WTC11 (cell line): ENCODE results near the gene PIAS3. TPM values are rescaled to one million over a fixed set of nuclear protein-coding genes. Genes with fewer than 3 reads are reported as not detected.
A peak's percentile ranks its signal among the peaks of the same experiment; 100 is the strongest.

Experiments used
- ATAC-seq: fragments of 200-7000 bp; cut with Tn5 transposase; 2 replicates; pipeline ENCODE4 v1.10.0; 2021; ENCODE audit warnings: mild to moderate bottlenecking, moderate library complexity
- CTCF ChIA-PET: fragments of 300-600 bp; sonication (Branson Sonifier 250); formaldehyde crosslinking; loops from one replicate; lab custom pipeline; 2021; ENCODE audit warnings: antibody characterized with exemption; lab: Charles Lee
- POLR2A ChIA-PET: fragments of 350-600 bp; sonication (Branson Sonifier 250); formaldehyde crosslinking; loops from one replicate; lab custom pipeline; 2021; ENCODE audit warnings: antibody characterized with exemption; lab: Charles Lee
- DNase-seq: peaks from one replicate; pipeline ENCODE4 v3.0.0; 2021; ENCODE audit warnings: low spot score
- H3K27ac Mint-ChIP-seq: 2 replicates; pipeline ENCODE4 v1.8.0; 2021; ENCODE audit warnings: mixed read lengths
- H3K27me3 Mint-ChIP-seq: 2 replicates; pipeline ENCODE4 v1.8.0; 2021; ENCODE audit warnings: low read depth, mild to moderate bottlenecking, moderate library complexity, mixed read lengths
- H3K36me3 Mint-ChIP-seq: 2 replicates; pipeline ENCODE4 v1.8.0; 2021; ENCODE audit warnings: mixed read lengths
- H3K4me1 Mint-ChIP-seq: 2 replicates; pipeline ENCODE4 v1.8.0; 2022; ENCODE audit warnings: mixed read lengths
- H3K4me3 Mint-ChIP-seq: 2 replicates; pipeline ENCODE4 v1.8.0; 2021; ENCODE audit warnings: mild to moderate bottlenecking, moderate library complexity, mixed read lengths
- H3K9me3 Mint-ChIP-seq: 2 replicates; pipeline ENCODE4 v1.8.0; 2021; ENCODE audit warnings: mixed read lengths
- ATF1 ChIP-seq: sonication (generic); formaldehyde crosslinking; IDR thresholded peaks from 2 replicates; pipeline ENCODE4 v1.8.1; 2023; ENCODE audit warnings: mild to moderate bottlenecking, moderate library complexity, missing genetic modification reagents
- ESRRA ChIP-seq: sonication (generic); formaldehyde crosslinking; IDR thresholded peaks from 2 replicates; pipeline ENCODE4 v1.8.1; 2022; ENCODE audit warnings: mild to moderate bottlenecking, missing genetic modification reagents, borderline replicate concordance
- MAX ChIP-seq: sonication (generic); formaldehyde crosslinking; IDR thresholded peaks from 2 replicates; pipeline ENCODE4 v1.8.0; 2022; ENCODE audit warnings: mild to moderate bottlenecking, missing genetic modification reagents
- MLX ChIP-seq: sonication (generic); formaldehyde crosslinking; IDR thresholded peaks from 2 replicates; pipeline ENCODE4 v1.8.1; 2023; ENCODE audit warnings: mild to moderate bottlenecking, missing genetic modification reagents, moderate library complexity
- NFYB ChIP-seq: sonication (generic); formaldehyde crosslinking; conservative IDR thresholded peaks from 2 replicates; pipeline ENCODE4 v1.8.0; 2022; ENCODE audit warnings: low read depth, missing genetic modification reagents
- RELA ChIP-seq: sonication (generic); formaldehyde crosslinking; IDR thresholded peaks from 2 replicates; pipeline ENCODE4 v1.8.1; 2022; ENCODE audit warnings: missing genetic modification reagents, mild to moderate bottlenecking, borderline replicate concordance
- RORB ChIP-seq: fragments of 250-450 bp; sonication (Bioruptor Pico); IDR thresholded peaks from 2 replicates; pipeline ENCODE4 v1.9.0; 2021; ENCODE audit warnings: mild to moderate bottlenecking
- TEAD1 ChIP-seq: sonication (generic); formaldehyde crosslinking; IDR thresholded peaks from 2 replicates; pipeline ENCODE4 v1.8.0; 2022; ENCODE audit warnings: mild to moderate bottlenecking, missing genetic modification reagents
- USF2 ChIP-seq: sonication (generic); formaldehyde crosslinking; IDR thresholded peaks from 2 replicates; pipeline ENCODE4 v1.8.1; 2023; ENCODE audit warnings: mild to moderate bottlenecking, missing genetic modification reagents, moderate library complexity
- ZBTB21 ChIP-seq: sonication (generic); formaldehyde crosslinking; IDR thresholded peaks from 2 replicates; pipeline ENCODE4 v1.8.1; 2023; ENCODE audit warnings: mild to moderate bottlenecking, missing genetic modification reagents, borderline replicate concordance
- ZNF416 ChIP-seq: fragments of 250-450 bp; sonication (Bioruptor Pico); IDR thresholded peaks from 2 replicates; pipeline ENCODE4 v1.9.0; 2021; ENCODE audit warnings: mild to moderate bottlenecking, inconsistent platforms
- ZSCAN18 ChIP-seq: fragments of 250-450 bp; sonication (Bioruptor Pico); IDR thresholded peaks from 2 replicates; pipeline ENCODE4 v2.1.2; 2022; ENCODE audit warnings: mild to moderate bottlenecking, moderate library complexity
- total RNA-seq: library from RNA; stranded (reverse); gene quantifications from 3 replicates; pipeline ENCODE4 v1.2.3, GENCODE V29; 2021
- TF ChIP-seq, protein P1 (sequence below): sonication (generic); formaldehyde crosslinking; IDR thresholded peaks from 2 replicates; pipeline ENCODE4 v1.8.1; 2023; ENCODE audit warnings: mild to moderate bottlenecking, missing genetic modification reagents, borderline replicate concordance
- TF ChIP-seq, protein P2 (sequence below): sonication (generic); formaldehyde crosslinking; IDR thresholded peaks from 2 replicates; pipeline ENCODE4 v1.8.1; 2022; ENCODE audit warnings: missing genetic modification reagents, borderline replicate concordance
- TF ChIP-seq, protein P3 (sequence below): sonication (generic); formaldehyde crosslinking; IDR thresholded peaks from 2 replicates; pipeline ENCODE4 v1.8.0; 2022; ENCODE audit warnings: mild to moderate bottlenecking, missing genetic modification reagents
- TF ChIP-seq, protein P4 (sequence below): sonication (generic); formaldehyde crosslinking; IDR thresholded peaks from 2 replicates; pipeline ENCODE4 v1.8.0; 2022; ENCODE audit warnings: mild to moderate bottlenecking, missing genetic modification reagents

Gene PIAS3
- total RNA-seq, 1 experiment from 2014 or later: 44.9 TPM

- TF ChIP-seq RELA (CRISPR knock-in tag) (no peak), ATF1 (no peak), ESRRA (CRISPR knock-in tag) (no peak)
- TF ChIP-seq, protein P1, sequence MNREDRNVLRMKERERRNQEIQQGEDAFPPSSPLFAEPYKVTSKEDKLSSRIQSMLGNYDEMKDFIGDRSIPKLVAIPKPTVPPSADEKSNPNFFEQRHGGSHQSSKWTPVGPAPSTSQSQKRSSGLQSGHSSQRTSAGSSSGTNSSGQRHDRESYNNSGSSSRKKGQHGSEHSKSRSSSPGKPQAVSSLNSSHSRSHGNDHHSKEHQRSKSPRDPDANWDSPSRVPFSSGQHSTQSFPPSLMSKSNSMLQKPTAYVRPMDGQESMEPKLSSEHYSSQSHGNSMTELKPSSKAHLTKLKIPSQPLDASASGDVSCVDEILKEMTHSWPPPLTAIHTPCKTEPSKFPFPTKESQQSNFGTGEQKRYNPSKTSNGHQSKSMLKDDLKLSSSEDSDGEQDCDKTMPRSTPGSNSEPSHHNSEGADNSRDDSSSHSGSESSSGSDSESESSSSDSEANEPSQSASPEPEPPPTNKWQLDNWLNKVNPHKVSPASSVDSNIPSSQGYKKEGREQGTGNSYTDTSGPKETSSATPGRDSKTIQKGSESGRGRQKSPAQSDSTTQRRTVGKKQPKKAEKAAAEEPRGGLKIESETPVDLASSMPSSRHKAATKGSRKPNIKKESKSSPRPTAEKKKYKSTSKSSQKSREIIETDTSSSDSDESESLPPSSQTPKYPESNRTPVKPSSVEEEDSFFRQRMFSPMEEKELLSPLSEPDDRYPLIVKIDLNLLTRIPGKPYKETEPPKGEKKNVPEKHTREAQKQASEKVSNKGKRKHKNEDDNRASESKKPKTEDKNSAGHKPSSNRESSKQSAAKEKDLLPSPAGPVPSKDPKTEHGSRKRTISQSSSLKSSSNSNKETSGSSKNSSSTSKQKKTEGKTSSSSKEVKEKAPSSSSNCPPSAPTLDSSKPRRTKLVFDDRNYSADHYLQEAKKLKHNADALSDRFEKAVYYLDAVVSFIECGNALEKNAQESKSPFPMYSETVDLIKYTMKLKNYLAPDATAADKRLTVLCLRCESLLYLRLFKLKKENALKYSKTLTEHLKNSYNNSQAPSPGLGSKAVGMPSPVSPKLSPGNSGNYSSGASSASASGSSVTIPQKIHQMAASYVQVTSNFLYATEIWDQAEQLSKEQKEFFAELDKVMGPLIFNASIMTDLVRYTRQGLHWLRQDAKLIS (CRISPR knock-in tag): no peak
Observed at GRCh38 chr1:145874646-145875045, 15.8 kb upstream of the PIAS3 start (continued).

DNA sequence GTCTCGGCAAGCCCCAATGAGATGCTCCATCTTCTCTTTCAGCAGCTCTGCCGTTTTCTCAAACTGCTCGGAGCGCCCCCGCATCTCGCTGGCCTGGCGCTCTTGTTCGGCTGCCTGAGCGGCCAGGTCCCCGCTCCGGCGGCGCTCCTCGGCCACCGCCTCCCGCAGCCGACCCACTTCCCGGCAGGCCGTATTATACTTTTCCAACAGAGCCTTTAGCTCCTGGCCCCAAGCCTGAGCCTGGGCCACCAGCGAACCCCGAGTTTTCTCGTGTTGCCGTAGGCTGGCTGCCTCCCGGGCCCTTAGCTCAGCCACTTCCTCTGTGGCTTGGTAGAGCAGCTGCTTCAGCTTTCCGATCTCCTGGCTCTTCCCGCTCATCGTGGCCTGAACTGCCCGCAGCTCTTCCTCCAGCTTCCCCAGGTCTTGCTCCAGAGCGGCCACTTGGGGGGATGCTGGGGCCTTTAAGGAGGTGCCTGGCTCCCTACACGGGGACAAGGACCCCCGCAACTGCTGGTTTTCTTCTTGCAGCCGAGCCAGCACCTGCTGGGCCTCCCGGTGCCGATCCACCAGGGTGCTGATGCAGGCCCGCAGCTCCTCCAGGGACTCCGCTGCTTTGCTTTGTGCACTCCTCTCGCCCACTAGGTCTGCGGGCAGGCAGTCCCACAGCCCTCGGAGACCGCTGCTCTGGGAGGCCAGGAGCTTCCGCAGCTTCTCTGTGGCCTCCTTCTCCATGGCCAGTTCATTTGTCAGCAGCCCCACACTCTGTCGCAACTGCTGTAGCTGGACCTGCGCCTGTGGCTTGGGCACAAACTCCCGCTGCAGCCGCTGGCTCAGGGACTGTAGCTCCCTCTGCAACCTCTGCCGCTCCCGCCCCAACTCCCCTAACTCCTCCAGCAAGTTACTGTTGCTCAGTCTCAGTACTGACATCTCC, 13.4 kb upstream of the PIAS3 start:
- POLR2A ChIA-PET: interaction anchor here (0.5 to 2.9 kb wide), 6 partner anchors 9 to 55 kb away, joined by 3 to 46 read pairs (median 4); partner anchors contain the start of genes PIAS3 and RBM8A
- no peaks in the 10 kb centered on the region; the same call in 1 of the 2 replicates for H3K36me3 Mint-ChIP-seq
- no peaks in the 10 kb centered on the region for H3K9me3 Mint-ChIP-seq
- H3K4me3 Mint-ChIP-seq: peak overlapping the region; percentile 69
- TF ChIP-seq MAX (CRISPR knock-in tag) (peak; percentile 8; the same call in 1 of the 2 replicates), NFYB (CRISPR knock-in tag) (no peak)
- TF ChIP-seq, protein P2, sequence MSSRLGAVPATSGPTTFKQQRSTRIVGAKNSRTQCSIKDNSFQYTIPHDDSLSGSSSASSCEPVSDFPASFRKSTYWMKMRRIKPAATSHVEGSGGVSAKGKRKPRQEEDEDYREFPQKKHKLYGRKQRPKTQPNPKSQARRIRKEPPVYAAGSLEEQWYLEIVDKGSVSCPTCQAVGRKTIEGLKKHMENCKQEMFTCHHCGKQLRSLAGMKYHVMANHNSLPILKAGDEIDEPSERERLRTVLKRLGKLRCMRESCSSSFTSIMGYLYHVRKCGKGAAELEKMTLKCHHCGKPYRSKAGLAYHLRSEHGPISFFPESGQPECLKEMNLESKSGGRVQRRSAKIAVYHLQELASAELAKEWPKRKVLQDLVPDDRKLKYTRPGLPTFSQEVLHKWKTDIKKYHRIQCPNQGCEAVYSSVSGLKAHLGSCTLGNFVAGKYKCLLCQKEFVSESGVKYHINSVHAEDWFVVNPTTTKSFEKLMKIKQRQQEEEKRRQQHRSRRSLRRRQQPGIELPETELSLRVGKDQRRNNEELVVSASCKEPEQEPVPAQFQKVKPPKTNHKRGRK: no peak
- TF ChIP-seq, all 79 proteins: peak for 1
- CTCF ChIA-PET: interaction anchor here (0.9 to 2.9 kb wide), 16 partner anchors 9 to 160 kb away, joined by 3 to 67 read pairs (median 6); partner anchors contain the start of genes ANKRD34A, ANKRD35, NUDT17 and PIAS3
- peak; percentile 57 for DNase-seq
- Mint-ChIP-seq H3K27ac (no peak overlapping the region; the same call in 1 of the 2 replicates), H3K4me1 (peaks cover 37% of the 10 kb centered on the region), H3K27me3 (peaks cover 39% of the 10 kb centered on the region)
- peak; percentile 76 for ATAC-seq

GRCh38 chr1:145868232-145868631, 9.4 kb upstream of the PIAS3 start:
- POLR2A ChIA-PET: no interaction called here
- Mint-ChIP-seq H3K27me3 (peaks cover 18% of the 10 kb centered on the region), H3K4me1 (peaks cover 43% of the 10 kb centered on the region), H3K27ac (no peak overlapping the region), H3K36me3 (peaks cover 2% of the 10 kb centered on the region; the same call in 1 of the 2 replicates), H3K9me3 (no peaks in the 10 kb centered on the region), H3K4me3 (no peak overlapping the region)
- DNase-seq (no peak), ATAC-seq (no peak)
- CTCF ChIA-PET: interaction anchor here (0.5 kb wide), 1 partner anchor 21 kb away, joined by 3 read pairs; no protein-coding TSS in a partner anchor
- no peak for TF ChIP-seq ZSCAN18 (CRISPR knock-in tag)
- TF ChIP-seq, protein P3, sequence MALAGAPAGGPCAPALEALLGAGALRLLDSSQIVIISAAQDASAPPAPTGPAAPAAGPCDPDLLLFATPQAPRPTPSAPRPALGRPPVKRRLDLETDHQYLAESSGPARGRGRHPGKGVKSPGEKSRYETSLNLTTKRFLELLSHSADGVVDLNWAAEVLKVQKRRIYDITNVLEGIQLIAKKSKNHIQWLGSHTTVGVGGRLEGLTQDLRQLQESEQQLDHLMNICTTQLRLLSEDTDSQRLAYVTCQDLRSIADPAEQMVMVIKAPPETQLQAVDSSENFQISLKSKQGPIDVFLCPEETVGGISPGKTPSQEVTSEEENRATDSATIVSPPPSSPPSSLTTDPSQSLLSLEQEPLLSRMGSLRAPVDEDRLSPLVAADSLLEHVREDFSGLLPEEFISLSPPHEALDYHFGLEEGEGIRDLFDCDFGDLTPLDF (CRISPR knock-in tag): no peak
- TF ChIP-seq RORB (CRISPR knock-in tag): no peak
- TF ChIP-seq ZNF416: no peak
- no peak for TF ChIP-seq RELA (CRISPR knock-in tag)
- TF ChIP-seq MLX: no peak
- no peak for TF ChIP-seq USF2 (CRISPR knock-in tag)
- TF ChIP-seq, protein P4, sequence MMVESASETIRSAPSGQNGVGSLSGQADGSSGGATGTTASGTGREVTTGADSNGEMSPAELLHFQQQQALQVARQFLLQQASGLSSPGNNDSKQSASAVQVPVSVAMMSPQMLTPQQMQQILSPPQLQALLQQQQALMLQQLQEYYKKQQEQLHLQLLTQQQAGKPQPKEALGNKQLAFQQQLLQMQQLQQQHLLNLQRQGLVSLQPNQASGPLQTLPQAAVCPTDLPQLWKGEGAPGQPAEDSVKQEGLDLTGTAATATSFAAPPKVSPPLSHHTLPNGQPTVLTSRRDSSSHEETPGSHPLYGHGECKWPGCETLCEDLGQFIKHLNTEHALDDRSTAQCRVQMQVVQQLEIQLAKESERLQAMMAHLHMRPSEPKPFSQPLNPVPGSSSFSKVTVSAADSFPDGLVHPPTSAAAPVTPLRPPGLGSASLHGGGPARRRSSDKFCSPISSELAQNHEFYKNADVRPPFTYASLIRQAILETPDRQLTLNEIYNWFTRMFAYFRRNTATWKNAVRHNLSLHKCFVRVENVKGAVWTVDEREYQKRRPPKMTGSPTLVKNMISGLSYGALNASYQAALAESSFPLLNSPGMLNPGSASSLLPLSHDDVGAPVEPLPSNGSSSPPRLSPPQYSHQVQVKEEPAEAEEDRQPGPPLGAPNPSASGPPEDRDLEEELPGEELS (CRISPR knock-in tag): no peak
- no peak for TF ChIP-seq TEAD1
- TF ChIP-seq ATF1: no peak
- no peak for TF ChIP-seq ZBTB21 (CRISPR knock-in tag)
